Thymus (tissue), 11 donors: Measurements from ENCODE around the gene RNF113B. TPM values are rescaled to one million over a fixed set of nuclear protein-coding genes. Genes with fewer than 3 reads are reported as not detected.

ENCODE experiments used
- DNase-seq, 9 donors: peaks; one replicate each; pipeline ENCODE4 v3.0.0-alpha.2; 2013; ENCODE audit warnings: low spot score in 9 of 9, low read depth in 6 of 9, missing footprints in 1 of 9
- H3K27ac ChIP-seq, 2 donors: one replicate each; pipeline ENCODE4 v1.5.1; 2013; ENCODE audit warnings: control low read depth in 1 of 2, low read depth in 1 of 2, low read length in 1 of 2, mild to moderate bottlenecking in 1 of 2, moderate library complexity in 1 of 2
- H3K27me3 ChIP-seq, 2 donors: one replicate each; pipeline ENCODE4 v1.5.1; 2013; ENCODE audit warnings: low read length in 1 of 2; ENCODE audit not compliant: control insufficient read depth in 2 of 2, insufficient read depth in 1 of 2
- H3K36me3 ChIP-seq, 2 donors: one replicate each; pipeline ENCODE4 v1.5.1; 2013; ENCODE audit warnings: low read length in 1 of 2, mild to moderate bottlenecking in 1 of 2, moderate library complexity in 1 of 2; ENCODE audit not compliant: control insufficient read depth in 2 of 2, insufficient read depth in 2 of 2
- H3K4me1 ChIP-seq, 2 donors: one replicate each; pipeline ENCODE4 v1.5.1; 2013; ENCODE audit warnings: low read length in 2 of 2; ENCODE audit not compliant: control insufficient read depth in 2 of 2, insufficient read depth in 2 of 2
- H3K4me3 ChIP-seq, 2 donors: one replicate each; pipeline ENCODE4 v1.5.1; 2013; ENCODE audit warnings: low read length in 2 of 2, control low read depth in 1 of 2, mild to moderate bottlenecking in 1 of 2
- H3K9me3 ChIP-seq, 2 donors: one replicate each; pipeline ENCODE4 v1.5.1; 2013; ENCODE audit warnings: low read length in 1 of 2, mild to moderate bottlenecking in 1 of 2; ENCODE audit not compliant: control insufficient read depth in 2 of 2, insufficient read depth in 1 of 2
- WGBS: extraction: QIAGEN DNeasy Blood & Tissue Kit; methylation state at CpG from one replicate; pipeline ENCODE4 v1.1.7; 2013; 5-methylcytosine and 5-hydroxymethylcytosine counted together
- polyA plus RNA-seq: library from polyadenylated mRNA; stranded (reverse); fragments of 200-250 nt; gene quantifications from one replicate; pipeline ENCODE4 v1.2.3, GENCODE V29; 2013
- total RNA-seq: library from RNA; stranded (reverse); fragments of 120-200 nt; gene quantifications from one replicate; pipeline ENCODE4 v1.2.4, GENCODE V29; 2013
- donor health status: healthy.

The RNF113B gene
- total and polyA plus RNA-seq, 2 donors = not detected

DNA sequence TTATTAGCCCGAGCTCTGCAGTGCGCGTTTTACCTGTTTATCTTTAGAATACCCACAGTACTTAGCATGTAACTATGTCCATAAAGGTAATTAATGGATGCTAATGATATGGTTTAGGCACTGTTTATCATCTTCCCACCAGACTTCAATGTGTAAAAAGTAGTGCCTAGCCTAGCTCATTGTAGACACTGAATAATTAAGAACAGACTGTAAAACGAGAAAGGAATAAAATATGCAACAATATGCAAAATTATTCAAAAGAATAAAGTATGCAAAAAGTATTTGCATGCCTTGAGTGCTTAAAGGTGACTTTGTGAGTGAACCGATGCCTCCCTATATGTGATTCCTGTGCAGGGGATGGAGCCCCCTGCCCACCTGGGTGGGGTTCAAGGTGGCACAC lies 35.7 kb upstream of the RNF113B start:
- H3K4me1 ChIP-seq = no peaks in the 10 kb centered on the region
- H3K36me3 ChIP-seq = no peaks in the 10 kb centered on the region
- WGBS = 94% methylated on average over 5 of the region's 5 CpGs
- H3K4me3 ChIP-seq = no peak overlapping the region
- no peaks in the 10 kb centered on the region for H3K27me3 ChIP-seq
- H3K27ac ChIP-seq = no peak overlapping the region
- no peak for DNase-seq
- H3K9me3 ChIP-seq = no peaks in the 10 kb centered on the region

DNA sequence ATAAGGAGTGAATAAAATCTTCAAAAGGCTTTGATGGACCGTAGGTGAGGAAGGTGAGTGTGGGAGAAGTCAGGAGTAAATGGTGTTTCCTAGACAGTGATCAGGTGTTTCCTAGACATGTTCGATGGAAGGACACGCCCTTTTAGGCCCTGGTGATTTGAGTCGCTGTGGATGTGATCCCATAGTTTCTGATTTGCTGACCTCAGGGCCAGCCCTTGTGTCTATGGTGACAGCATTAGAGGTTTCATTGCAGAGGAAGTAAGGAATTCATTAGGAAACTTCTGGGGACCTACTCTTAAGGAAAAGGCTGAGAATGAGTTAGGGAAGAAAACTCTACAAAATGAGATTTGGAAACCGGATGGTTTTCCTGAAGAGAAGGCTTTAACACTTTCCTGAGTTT lies 31.5 kb upstream of the RNF113B start:
- WGBS = 95% methylated on average over 5 of the region's 5 CpGs
- Histone ChIP-seq H3K9me3 (no peaks in the 10 kb centered on the region), H3K36me3 (no peaks in the 10 kb centered on the region), H3K4me1 (no peaks in the 10 kb centered on the region), H3K4me3 (no peak overlapping the region), H3K27ac (no peak overlapping the region), H3K27me3 (no peaks in the 10 kb centered on the region)
- DNase-seq = no peak

GRCh38 chr13:98207416-98207815 lies 30.3 kb upstream of the RNF113B start:
- Histone ChIP-seq H3K27me3 (no peaks in the 10 kb centered on the region), H3K27ac (no peak overlapping the region), H3K9me3 (no peaks in the 10 kb centered on the region), H3K4me3 (no peak overlapping the region), H3K36me3 (no peaks in the 10 kb centered on the region), H3K4me1 (no peaks in the 10 kb centered on the region)
- no peak for DNase-seq
- 94% methylated on average over 4 of the region's 4 CpGs for WGBS

- 96% methylated on average over 4 of the region's 4 CpGs for whole genome bisulfite sequencing
- H3K27ac ChIP-seq = no peak overlapping the region
- no peaks in the 10 kb centered on the region for H3K4me1 ChIP-seq
- H3K27me3 ChIP-seq = no peaks in the 10 kb centered on the region
- H3K36me3 ChIP-seq = no peaks in the 10 kb centered on the region
- no peaks in the 10 kb centered on the region for H3K9me3 ChIP-seq
- DNase-seq = no peak
- no peak overlapping the region for H3K4me3 ChIP-seq
These were observed 29.9 kb upstream of the RNF113B start for GRCh38 chr13:98206946-98207345.

DNA sequence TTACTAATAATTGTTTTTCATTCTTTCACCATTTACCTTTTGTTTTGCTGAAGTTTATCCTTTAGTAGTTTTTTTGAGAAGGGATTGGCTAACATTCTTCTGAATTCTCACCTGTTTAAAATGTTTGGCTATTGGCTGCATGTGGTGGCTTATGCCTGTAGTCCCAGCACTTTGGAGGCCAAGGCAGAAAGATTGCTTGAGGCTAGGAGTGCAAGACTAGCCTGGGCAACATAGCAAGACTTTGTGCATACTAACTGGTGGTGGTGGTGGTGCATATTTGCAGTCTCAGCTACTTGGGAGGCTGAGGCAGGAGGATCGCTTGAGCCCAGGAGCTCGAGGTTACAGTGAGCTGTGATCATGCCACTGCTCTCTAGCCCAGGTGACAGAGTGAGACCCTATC lies 27.5 kb upstream of the RNF113B start:
- no peak for DNase-seq
- no peak overlapping the region for H3K4me3 ChIP-seq
- no peaks in the 10 kb centered on the region for H3K27me3 ChIP-seq
- no peaks in the 10 kb centered on the region for H3K9me3 ChIP-seq
- no peak overlapping the region for H3K27ac ChIP-seq
- WGBS = 94% methylated on average over 2 of the region's 2 CpGs
- H3K36me3 ChIP-seq = no peaks in the 10 kb centered on the region
- no peaks in the 10 kb centered on the region for H3K4me1 ChIP-seq

DNA sequence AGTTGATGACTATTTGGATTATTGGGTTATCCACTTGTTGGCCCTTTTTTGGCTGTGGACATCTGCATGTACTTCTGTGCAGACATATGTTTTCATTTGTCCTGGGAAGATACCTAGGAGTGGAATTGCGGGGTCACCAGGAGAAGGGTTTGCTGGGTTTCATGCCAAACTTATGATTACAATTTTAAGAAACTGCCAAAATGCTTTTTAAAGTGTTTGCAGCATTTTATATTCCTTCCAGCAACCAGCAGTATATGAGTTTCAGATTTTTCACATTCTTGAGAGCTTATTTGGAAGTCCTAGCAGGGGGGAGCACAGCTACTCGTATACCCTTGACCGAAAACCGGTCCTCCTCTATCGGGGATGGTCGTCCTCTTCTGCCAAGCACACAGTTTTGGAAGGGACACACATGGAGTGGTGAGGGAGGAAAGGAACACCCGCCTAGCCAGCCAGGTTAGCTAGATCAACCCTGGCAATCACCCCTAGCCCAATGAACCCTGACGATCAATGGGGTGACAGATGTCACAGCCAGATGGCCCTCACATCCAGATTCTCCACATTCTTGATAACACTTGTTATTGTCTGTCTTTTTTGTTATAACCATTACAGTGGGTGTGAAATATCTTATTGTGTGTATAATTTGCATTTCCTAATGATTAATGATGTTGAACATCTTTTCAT lies 26.7 kb upstream of the RNF113B start:
- WGBS = 96% methylated on average over 8 of the region's 8 CpGs
- no peaks in the 10 kb centered on the region for H3K4me1 ChIP-seq
- H3K9me3 ChIP-seq = no peaks in the 10 kb centered on the region
- no peak for DNase-seq
- no peaks in the 10 kb centered on the region for H3K36me3 ChIP-seq
- no peak overlapping the region for H3K4me3 ChIP-seq
- H3K27ac ChIP-seq = no peak overlapping the region
- H3K27me3 ChIP-seq = no peaks in the 10 kb centered on the region

- H3K4me1 ChIP-seq = no peaks in the 10 kb centered on the region
- WGBS = 89% methylated on average over 6 of the region's 6 CpGs
- no peak overlapping the region for H3K4me3 ChIP-seq
- H3K36me3 ChIP-seq = no peaks in the 10 kb centered on the region
- H3K27me3 ChIP-seq = no peaks in the 10 kb centered on the region
- no peak overlapping the region for H3K27ac ChIP-seq
- no peaks in the 10 kb centered on the region for H3K9me3 ChIP-seq
- DNase-seq = no peak
These were observed 24.9 kb upstream of the RNF113B start for GRCh38 chr13:98201984-98202383.

GRCh38 chr13:98201189-98201588 lies 24.1 kb upstream of the RNF113B start:
- Histone ChIP-seq H3K27ac (no peak overlapping the region), H3K27me3 (no peaks in the 10 kb centered on the region), H3K36me3 (no peaks in the 10 kb centered on the region), H3K9me3 (no peaks in the 10 kb centered on the region), H3K4me1 (no peaks in the 10 kb centered on the region), H3K4me3 (no peak overlapping the region)
- WGBS = 96% methylated on average over 8 of the region's 8 CpGs
- DNase-seq = no peak

DNA sequence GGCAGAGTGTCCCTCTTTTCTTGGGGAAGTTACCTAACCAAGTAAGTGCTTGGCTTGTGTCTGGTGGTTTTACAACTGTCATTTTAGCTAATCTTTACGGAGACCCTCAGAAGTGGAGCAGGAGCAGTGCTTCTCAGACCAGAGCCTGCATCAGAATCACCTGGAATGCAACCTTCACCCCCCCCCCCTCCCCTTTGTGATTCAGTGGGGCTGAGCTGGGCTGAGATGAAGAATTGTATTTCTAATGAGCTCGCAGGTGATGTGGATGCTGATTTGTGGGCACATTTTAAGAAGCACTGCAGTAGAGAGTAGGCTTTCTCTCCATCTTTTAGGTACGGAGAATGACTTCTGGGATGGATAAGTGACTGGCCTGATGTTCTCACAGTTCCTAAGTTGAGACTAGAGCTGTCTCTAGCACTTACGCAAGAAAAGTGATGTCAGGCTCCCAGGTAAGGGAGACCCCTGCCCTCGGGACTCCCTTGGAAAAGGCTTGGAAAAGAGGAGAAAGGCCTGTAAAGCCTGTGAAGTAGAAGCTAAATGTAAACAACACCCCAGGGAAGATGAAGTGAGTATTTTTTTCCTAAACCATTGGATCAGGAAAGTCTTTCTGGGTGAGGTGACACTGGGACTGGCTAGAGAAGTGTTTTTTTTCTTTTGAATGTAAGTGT lies 23.3 kb upstream of the RNF113B start:
- no peak overlapping the region for H3K27ac ChIP-seq
- H3K36me3 ChIP-seq = no peaks in the 10 kb centered on the region
- DNase-seq = no peak
- WGBS = 94% methylated on average over 5 of the region's 5 CpGs
- no peaks in the 10 kb centered on the region for H3K27me3 ChIP-seq
- no peaks in the 10 kb centered on the region for H3K9me3 ChIP-seq
- H3K4me3 ChIP-seq = no peak overlapping the region
- H3K4me1 ChIP-seq = no peaks in the 10 kb centered on the region
